ENCODE results near the gene IGF1.

Gene IGF1

DNA sequence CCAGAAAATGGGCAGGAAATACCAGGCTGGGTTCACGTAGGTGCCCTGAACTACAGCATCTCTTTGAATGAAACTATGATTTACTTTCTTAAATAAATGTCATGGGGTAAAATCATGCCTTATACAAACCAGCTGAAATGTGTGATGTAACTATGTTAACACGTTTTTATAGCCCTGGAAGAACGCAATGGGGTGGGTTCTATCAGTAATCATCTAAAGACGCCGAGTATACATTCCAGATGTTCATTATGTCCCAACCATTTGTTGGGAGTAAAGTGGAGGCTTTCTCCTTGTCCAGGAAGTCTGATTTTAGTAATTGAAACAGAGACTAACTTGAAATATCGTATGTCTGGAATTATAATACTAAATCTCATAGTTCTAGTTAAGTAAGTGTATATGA, 16.2 kb upstream of the IGF1 start:
- no peak for DNase-seq
- in situ Hi-C loops (cut with HindIII; ENCODE audit: low pct_ligation_motif_present, low sequenced_read_pairs): no loop called here
- no peak overlapping the region for H3K27ac ChIP-seq
- no peaks in the 10 kb centered on the region for H3K27me3 ChIP-seq (replicated peaks)
- TF ChIP-seq, protein P1, sequence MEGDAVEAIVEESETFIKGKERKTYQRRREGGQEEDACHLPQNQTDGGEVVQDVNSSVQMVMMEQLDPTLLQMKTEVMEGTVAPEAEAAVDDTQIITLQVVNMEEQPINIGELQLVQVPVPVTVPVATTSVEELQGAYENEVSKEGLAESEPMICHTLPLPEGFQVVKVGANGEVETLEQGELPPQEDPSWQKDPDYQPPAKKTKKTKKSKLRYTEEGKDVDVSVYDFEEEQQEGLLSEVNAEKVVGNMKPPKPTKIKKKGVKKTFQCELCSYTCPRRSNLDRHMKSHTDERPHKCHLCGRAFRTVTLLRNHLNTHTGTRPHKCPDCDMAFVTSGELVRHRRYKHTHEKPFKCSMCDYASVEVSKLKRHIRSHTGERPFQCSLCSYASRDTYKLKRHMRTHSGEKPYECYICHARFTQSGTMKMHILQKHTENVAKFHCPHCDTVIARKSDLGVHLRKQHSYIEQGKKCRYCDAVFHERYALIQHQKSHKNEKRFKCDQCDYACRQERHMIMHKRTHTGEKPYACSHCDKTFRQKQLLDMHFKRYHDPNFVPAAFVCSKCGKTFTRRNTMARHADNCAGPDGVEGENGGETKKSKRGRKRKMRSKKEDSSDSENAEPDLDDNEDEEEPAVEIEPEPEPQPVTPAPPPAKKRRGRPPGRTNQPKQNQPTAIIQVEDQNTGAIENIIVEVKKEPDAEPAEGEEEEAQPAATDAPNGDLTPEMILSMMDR (IDR thresholded peaks at IDR 0.05; ENCODE audit: low read depth, low read length, missing control alignments): no peak
- no peak overlapping the region for H3K4me3 ChIP-seq (ENCODE audit: low read depth, low read length)
- H3K36me3 ChIP-seq (replicated peaks): no peaks in the 10 kb centered on the region

DNA sequence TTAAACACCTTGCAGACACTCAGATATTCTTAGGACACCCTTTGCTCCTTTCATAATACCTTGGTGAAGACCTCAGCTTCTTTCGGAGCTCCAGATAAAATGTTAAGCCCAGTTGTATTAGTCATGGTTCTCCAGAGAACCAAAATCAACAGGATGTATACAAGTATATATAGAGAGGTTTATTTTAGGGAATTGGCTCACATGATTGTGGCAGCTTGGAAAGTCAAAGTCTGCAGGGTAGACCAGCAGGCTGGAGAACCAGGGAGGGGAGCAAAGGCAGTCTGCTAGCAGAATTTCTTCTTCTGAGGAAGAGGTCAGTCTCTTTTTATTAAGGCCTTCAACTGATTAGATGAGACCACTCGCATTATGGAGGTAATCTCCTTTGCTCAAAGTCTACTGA, 6.9 kb upstream of the IGF1 start:
- Histone ChIP-seq H3K36me3 (replicated peaks) (no peaks in the 10 kb centered on the region), H3K27ac (no peak overlapping the region), H3K4me3 (ENCODE audit: low read depth, low read length) (no peak overlapping the region), H3K27me3 (replicated peaks) (no peaks in the 10 kb centered on the region)
- in situ Hi-C loops (cut with HindIII; ENCODE audit: low pct_ligation_motif_present, low sequenced_read_pairs): no loop called here
- DNase-seq: no peak
- TF ChIP-seq, protein P1 (IDR thresholded peaks at IDR 0.05; ENCODE audit: low read depth, low read length, missing control alignments): no peak

DNA sequence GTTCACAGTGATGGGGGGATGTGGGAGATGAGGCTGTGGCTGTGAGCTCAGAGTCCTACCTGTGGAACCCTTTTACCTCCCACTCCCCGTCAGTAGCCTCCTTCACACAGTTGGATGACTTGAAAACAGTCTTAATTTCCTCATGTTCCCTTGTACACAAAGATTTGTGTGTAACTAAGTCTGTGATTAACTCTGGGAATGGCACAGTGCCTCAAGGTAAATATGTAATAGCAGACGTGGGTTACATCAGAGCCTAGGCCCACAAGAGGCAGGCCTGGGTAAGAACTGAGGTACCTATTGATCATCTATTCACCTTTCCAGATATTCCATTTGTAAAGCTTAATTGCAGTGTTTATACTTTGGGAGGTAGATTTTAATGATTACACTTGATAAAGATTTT, 5.8 kb upstream of the IGF1 start:
- H3K36me3 ChIP-seq (replicated peaks): no peaks in the 10 kb centered on the region
- in situ Hi-C loops (cut with HindIII; ENCODE audit: low pct_ligation_motif_present, low sequenced_read_pairs): no loop called here
- DNase-seq: no peak
- TF ChIP-seq, protein P1 (IDR thresholded peaks at IDR 0.05; ENCODE audit: low read depth, low read length, missing control alignments): no peak
- H3K27me3 ChIP-seq (replicated peaks): no peaks in the 10 kb centered on the region
- H3K27ac ChIP-seq: no peak overlapping the region
- no peak overlapping the region for H3K4me3 ChIP-seq (ENCODE audit: low read depth, low read length)

GRCh38 chr12:102484428-102484958, 4.1 kb upstream of the IGF1 start:
- Histone ChIP-seq H3K27me3 (replicated peaks) (no peaks in the 10 kb centered on the region), H3K36me3 (replicated peaks) (no peaks in the 10 kb centered on the region), H3K27ac (no peak overlapping the region), H3K4me3 (ENCODE audit: low read depth, low read length) (peak overlapping the region; percentile 44)
- peak; percentile 47 for DNase-seq
- TF ChIP-seq, protein P1 (IDR thresholded peaks at IDR 0.05; ENCODE audit: low read depth, low read length, missing control alignments): peak; percentile 95
- in situ Hi-C loops (cut with HindIII; ENCODE audit: low pct_ligation_motif_present, low sequenced_read_pairs): no loop called here

DNA sequence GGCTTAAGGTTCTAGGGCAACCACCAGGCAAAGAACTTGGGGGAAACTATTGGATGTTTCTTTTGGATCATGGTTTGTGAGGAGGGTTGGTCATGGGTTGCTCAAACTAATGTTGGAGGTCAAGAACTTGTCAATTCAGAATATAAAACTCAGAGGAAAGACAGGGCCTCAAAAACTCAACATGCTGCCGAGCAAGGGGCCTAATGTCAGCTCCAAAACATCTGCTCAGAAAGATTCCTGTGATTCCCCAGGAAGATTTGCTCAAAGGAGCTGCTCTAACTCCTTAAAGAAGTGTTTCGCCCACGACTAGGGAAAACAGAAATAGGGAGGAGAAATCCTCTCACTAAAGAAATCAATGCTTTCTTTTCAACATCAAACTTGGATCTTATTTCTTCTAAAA, 3.7 kb upstream of the IGF1 start:
- no peaks in the 10 kb centered on the region for H3K36me3 ChIP-seq (replicated peaks)
- DNase-seq: no peak
- H3K27me3 ChIP-seq (replicated peaks): no peaks in the 10 kb centered on the region
- TF ChIP-seq, protein P1 (IDR thresholded peaks at IDR 0.05; ENCODE audit: low read depth, low read length, missing control alignments): no peak
- in situ Hi-C loops (cut with HindIII; ENCODE audit: low pct_ligation_motif_present, low sequenced_read_pairs): no loop called here
- H3K4me3 ChIP-seq (ENCODE audit: low read depth, low read length): peak overlapping the region; percentile 44
- no peak overlapping the region for H3K27ac ChIP-seq

DNA sequence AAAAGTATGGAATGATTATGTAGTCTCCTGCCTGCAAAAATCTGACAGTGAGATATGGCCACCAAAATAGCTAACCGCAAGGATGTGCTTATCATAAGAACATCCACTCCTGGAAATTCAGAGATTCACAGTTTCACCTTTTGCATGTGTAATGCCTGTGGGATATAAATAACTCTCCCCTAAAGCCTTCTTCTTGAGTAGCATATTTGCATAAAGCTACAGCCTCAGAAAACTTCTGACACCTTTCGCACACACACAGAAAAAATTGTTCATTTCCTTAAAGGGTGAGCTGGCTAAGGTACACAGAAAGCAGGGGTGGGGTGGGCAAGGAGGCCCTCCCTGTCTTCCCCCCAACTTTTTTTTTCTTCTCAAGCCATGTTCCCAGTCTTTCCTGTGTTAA, 3.1 kb upstream of the IGF1 start:
- H3K27ac ChIP-seq: no peak overlapping the region
- TF ChIP-seq, protein P1 (IDR thresholded peaks at IDR 0.05; ENCODE audit: low read depth, low read length, missing control alignments): no peak
- H3K27me3 ChIP-seq (replicated peaks): no peaks in the 10 kb centered on the region
- H3K4me3 ChIP-seq (ENCODE audit: low read depth, low read length): no peak overlapping the region
- in situ Hi-C loops (cut with HindIII; ENCODE audit: low pct_ligation_motif_present, low sequenced_read_pairs): no loop called here
- no peak for DNase-seq
- no peaks in the 10 kb centered on the region for H3K36me3 ChIP-seq (replicated peaks)
